HG02938 (cell line): ENCODE results near the gene RBBP9.
"Not testable (repeated sequence)": the region's sequence is repeated elsewhere in the genome, so short reads cannot be mapped to it uniquely, and the experiment has no call there.

Experiments used
- ATAC-seq: cut with Tn5 transposase; IDR thresholded peaks from one replicate; pipeline ENCODE4 v1.9.1; 2021; ENCODE audit warnings: mild to moderate bottlenecking, moderate library complexity; ENCODE audit not compliant: unreplicated experiment

Gene RBBP9

GRCh38 chr20:18496740-18497592 lies at the start of gene RBBP9:
Gene RBBP9, minus strand, starts transcription at chr20:18497225. Its CDS starts 58 bp downstream, at chr20:18497167.
- peak; percentile 95 for ATAC-seq

- ATAC-seq, result no peak
These were observed 48.5 kb upstream of the RBBP9 start for GRCh38 chr20:18545566-18545965.

- no peak for ATAC-seq
These were observed 46.9 kb upstream of the RBBP9 start for GRCh38 chr20:18543932-18544331.

- ATAC-seq, result no peak
These were observed 46.2 kb upstream of the RBBP9 start for GRCh38 chr20:18543216-18543615.

GRCh38 chr20:18541741-18542140 lies 44.7 kb upstream of the RBBP9 start:
- no peak for ATAC-seq

- ATAC-seq, result no peak
These were observed 40.6 kb upstream of the RBBP9 start for GRCh38 chr20:18537651-18538050.

- no peak for ATAC-seq
These were observed 37.1 kb upstream of the RBBP9 start for GRCh38 chr20:18533978-18534644.

GRCh38 chr20:18533491-18533890 lies 36.5 kb upstream of the RBBP9 start:
- ATAC-seq, result no peak

GRCh38 chr20:18532626-18533025 lies 35.6 kb upstream of the RBBP9 start:
- no peak for ATAC-seq

GRCh38 chr20:18529041-18529440 lies 32.0 kb upstream of the RBBP9 start:
- no peak for ATAC-seq

GRCh38 chr20:18527836-18528235 lies 30.8 kb upstream of the RBBP9 start:
- ATAC-seq, result no peak

- no peak for ATAC-seq
These were observed 30.3 kb upstream of the RBBP9 start for GRCh38 chr20:18527339-18527738.

GRCh38 chr20:18526761-18527160 lies 29.7 kb upstream of the RBBP9 start:
- not testable (repeated sequence) for ATAC-seq

GRCh38 chr20:18524646-18525045 lies 27.6 kb upstream of the RBBP9 start:
- no peak for ATAC-seq

GRCh38 chr20:18523066-18523465 lies 26.0 kb upstream of the RBBP9 start:
- no peak for ATAC-seq

GRCh38 chr20:18522066-18522465 lies 25.0 kb upstream of the RBBP9 start:
- ATAC-seq, result not testable (repeated sequence)

- no peak for ATAC-seq
These were observed 18.9 kb upstream of the RBBP9 start for GRCh38 chr20:18515973-18516372.

GRCh38 chr20:18514127-18514526 lies 17.1 kb upstream of the RBBP9 start:
- ATAC-seq, result no peak

GRCh38 chr20:18513208-18513607 lies 16.2 kb upstream of the RBBP9 start:
- ATAC-seq, result no peak

GRCh38 chr20:18511571-18511970 lies 14.5 kb upstream of the RBBP9 start:
- ATAC-seq, result no peak

GRCh38 chr20:18507218-18508191 lies 10.5 kb upstream of the RBBP9 start, which contains the start of gene SEC23B:
Gene SEC23B, plus strand, starts transcription at chr20:18507940. Its CDS starts 2,896 bp downstream, at chr20:18510836.
- peak; percentile 91 for ATAC-seq
